Measurements from ENCODE around the gene PTPRN2.
"Not testable (repeated sequence)": the region's sequence is repeated elsewhere in the genome, so short reads cannot be mapped to it uniquely, and the experiment has no call there.

The PTPRN2 gene

DNA sequence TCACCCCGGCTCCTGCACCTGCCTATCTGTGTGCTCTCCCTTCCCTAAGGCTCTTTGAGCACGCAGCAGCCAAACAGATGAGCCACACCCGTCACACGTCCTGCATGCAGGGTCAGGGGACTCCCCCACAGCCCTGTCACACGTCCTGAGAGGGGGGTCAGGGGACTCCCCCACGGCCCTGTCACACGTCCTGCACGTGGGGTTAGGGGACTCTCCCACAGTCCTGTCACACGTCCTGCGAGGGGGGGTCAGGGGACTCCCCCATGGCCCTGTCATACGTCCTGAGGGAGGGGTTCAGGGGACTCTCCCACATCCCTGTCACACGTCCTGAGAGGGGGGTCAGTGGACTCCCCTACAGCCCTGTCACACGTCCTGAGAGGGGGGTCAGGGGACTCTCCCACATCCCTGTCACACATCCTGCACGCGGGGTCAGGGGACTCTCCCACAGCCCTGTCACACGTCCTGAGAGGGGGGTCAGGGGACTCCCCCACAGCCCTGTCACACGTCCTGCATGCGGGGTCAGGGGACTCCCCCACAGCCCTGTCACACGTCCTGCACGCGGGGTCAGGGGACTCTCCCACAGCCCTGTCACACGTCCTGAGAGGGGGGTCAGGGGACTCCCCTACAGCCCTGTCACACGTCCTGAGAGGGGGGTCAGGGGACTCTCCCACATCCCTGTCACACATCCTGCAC is 211.3 kb downstream of the PTPRN2 start:
- not testable (repeated sequence) for DNase-seq

DNA sequence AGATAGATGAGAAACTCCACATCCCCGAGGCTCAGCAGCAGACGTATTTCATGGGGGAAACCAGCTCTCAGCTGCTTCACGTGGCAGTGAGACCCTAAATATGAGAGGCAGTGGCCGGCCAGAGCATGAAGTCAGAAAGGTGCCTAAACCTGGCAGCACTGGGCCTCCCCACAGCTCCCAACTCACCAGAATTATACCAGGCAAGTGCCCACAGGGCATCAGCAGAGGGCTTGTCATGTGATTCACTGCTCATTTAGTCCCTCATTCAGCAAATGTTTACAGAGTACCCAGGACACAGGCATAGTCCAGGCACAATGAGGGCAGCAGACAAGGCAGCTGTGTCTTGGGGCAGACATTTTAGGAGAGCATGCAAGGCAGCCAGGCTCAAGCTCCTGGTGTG is 212.6 kb downstream of the PTPRN2 start:
- no peak for DNase-seq

GRCh38 chr7:158374586-158374985 is 213.0 kb downstream of the PTPRN2 start:
- DNase-seq = no peak

DNA sequence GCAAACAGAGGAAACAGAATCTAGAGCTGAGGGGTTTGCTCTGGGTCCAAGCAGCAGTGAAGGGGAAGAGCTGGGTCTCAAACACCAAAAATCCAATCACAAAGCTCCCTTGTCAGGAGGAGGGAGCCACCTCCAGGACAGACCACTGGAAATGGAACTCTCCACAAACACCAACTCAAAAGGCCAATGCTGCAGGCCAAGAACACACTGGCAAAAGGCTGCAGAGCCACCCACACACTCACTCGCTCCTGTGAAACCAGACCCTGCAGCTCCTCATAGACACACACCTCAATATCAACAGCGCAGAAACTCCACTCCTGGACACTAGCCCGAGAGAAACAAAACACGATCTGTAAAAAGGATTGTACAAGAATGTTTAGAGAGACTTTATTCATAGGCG is 213.5 kb downstream of the PTPRN2 start:
- DNase-seq = no peak

DNA sequence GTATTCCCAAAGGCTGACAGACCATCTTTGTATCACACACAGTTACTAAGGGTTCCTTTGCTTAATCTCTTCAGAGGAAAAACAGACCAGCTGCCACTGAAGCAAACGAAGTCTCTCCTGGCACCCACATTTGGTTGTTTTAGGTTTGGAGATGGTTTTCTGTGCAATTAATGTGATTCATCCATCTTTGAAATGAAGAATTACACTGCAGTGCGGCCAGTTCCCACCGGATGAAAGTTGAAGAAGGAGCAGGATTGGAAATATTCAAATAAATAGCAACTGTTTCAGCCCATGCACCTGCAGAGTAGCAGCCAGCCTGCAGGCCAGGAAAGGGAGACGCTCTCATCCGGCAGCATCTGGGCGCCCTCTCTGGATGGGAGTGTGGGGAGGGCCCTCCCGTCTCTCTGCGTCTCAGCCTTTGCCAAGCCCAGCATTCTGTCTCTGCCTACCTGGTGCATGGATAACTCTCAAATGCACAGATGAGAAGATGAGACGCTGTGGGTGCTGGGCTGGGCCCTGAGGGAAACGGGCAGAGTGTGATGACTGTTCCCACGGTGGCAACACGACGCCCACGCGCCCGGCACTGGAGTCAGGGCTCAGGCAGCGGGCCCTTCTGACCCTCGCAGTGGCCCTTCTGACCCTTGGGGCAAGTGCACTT is 214.0 kb downstream of the PTPRN2 start:
- DNase-seq = no peak

DNA sequence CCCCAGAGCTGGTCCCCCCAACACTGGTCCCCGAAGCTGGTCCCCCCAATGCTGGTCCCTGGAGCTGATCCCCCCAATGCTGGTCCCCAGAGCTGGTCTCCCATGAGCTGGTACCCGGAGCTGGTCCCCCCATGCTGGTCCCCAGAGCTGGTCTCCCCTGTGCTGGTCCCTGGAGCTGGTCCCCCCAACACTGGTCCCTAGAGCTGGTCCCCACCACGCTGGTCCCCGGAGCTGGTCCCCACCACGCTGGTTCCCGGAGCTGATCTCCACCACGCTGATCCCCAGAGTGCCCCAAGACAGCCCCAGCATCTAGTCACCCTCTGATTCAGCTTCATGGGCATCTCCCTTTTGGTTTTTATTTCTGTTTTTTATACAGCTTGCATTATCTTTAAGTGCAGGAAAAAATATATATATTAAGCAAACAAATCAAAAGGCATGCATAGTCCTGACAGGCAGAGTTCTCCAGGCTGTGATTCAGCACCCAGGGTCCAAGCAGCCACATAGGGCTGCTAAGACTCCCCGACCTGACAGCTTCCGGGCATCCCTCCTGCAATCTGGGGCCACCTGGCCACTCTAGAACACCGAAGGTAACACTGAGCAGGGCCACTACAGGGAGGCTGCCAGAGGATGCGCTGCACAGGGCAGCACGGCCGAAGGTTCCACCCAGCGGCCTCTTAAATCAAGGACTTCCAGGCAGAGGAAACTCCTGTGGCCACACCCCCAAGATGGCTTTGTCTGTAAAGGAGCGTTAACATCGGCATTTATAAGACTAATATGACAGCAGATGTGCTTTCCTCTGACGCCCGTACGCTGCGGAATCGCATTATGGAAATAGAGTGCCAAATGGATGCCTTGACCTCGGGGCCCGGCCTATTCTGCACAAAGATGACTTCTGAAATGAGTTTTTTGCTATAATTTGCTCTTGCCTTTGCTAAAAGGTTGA is 215.0 kb downstream of the PTPRN2 start:
- no peak for DNase-seq

DNA sequence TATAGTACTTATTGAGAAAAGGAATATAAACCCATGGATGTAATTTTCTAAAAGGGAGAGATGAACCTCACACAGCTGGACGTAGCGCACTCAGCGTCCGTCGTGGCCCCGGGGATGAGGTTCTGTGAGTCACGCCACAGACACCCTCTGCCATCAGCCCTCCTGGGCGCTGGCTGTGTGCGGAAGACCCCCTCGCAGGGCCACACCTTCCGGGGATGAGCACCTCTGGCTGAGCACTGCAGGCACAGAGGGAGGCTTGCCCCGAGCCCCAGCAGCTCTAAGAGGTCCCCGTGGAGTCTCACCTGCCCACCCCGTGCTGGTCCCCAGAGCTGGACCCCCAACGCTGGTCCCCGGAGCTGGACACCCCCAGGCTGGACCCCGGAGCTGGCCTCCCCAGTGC is 215.8 kb downstream of the PTPRN2 start:
- no peak for DNase-seq

DNA sequence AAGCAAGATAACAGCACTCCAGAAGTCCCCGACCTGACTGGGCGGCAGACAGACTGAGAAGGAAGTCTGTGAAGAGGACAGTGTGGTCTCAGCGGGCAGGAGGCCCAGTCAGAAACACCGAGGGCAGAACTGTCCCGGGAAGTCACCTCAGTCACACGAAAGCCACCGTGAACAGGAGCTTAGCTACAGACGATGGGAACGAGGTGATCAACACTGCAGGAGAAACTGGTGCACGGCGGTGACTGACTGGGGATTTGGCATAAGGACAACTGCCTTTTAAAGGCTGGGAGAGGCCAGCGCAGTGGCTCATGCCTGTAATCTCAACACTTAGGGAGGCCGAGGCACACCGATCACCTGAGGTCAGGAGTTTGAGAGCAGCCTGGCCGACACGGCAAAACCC is 217.8 kb downstream of the PTPRN2 start:
- no peak for DNase-seq

DNA sequence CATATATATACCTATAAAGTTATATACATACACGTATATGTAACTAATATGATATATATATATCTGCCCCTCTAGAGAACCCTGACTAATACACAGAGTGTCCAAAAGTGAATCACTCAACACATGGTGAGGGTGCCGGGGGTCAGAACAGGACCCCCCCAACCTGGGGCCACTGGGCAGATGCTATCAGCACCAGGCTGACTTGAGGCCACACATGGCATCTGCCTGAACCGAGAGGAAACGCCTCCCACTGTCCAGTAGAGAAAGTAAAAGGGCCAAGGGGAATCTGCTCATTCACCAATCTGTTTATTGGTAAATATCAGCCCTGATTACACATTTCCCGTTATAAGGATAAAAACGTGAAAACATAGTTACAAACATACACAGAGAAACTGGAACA is 218.3 kb downstream of the PTPRN2 start:
- no peak for DNase-seq

GRCh38 chr7:158368449-158368848 is 219.2 kb downstream of the PTPRN2 start:
- no peak for DNase-seq

- no peak for DNase-seq
Observed at GRCh38 chr7:158367634-158367982, 220.0 kb downstream of the PTPRN2 start.

DNA sequence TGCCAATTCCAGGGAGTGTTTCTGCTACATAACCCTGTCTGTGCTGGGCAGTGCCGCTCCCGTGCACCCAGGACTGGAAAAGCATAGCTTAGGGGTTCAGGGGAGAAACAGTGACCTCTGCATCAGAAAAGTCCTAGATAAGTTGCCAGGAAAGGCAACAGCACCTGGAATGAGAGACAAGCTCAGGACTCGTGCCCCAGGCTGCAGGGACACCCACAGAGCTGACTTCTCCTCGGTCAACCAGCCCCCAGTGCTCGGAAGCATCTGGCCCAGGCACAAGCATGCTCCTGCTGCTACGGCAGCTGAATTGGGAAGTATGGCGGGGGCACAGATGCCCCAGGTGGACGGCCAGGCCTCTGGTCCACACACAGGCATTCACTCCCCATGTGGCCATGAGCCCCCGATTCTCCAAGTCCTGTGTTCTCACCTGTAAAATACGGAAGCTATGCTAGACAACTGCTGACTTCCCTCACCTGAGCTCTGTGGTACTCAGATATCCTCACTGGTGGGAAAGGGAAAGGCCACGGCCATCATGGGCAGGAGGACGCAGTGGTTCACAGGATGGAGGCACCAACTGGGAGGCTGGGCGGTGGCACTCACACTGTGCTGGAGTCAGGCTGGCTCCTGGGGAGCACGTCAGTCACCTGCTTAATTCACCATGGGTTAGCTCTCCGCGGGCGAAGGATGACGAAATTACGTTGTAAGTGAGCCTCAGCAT is 220.5 kb downstream of the PTPRN2 start:
- no peak for DNase-seq

DNA sequence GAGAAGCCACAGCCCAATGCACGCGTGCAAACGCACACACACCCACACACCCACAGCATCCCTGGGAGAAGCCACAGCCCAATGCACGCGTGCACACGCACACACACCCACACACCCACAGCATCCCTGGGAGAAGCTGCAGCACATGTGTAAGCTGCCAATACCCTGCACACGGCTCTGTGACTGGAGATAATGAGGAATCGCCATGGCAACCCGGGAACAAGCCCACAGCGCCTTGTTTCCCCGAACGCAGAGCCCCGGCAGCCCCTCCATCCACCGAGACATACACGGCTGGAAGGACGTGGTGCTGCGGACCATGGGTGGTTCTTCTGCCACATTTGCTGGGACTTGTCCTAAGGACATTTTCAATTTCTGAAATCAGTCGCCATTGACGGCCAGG is 221.3 kb downstream of the PTPRN2 start:
- DNase-seq = no peak

DNA sequence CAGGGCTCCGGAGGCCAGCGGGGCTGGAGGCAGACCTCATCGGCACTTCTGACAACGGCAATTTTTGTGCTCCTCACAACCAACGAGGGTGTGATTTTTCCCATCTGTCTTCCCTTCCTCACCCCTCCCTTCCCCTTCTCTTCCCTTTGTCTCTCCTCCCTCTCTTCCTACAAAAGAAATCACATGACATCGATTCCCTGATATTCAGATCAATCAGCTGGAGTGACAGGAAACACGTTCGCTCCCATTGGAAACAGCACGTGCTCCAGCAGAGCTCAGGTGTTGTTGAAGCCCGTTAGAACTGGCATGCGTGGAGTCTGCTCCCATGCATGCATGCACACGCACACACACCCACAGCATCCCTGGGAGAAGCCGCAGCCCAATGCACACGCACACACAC is 222.4 kb downstream of the PTPRN2 start:
- no peak for DNase-seq

DNA sequence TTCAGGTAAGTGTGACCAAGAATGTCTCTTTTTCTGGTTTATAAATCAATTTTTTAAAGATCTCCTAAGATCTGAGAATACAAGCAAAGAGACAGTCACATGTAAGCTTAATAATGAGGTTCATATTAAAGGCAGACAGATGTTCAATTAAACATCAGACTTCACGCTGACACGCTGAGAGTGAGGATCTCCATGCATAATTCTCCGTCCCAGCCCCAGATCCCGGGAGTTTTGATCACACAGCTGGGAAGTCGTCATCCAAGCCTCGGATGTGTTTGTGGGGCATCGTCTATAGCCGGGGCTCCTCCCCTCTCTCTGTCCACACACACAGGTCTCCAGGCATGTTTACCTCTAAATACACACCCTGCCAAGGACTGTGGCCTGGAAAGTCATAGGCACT is 223.2 kb downstream of the PTPRN2 start:
- DNase-seq = no peak

- no peak for DNase-seq
Observed at GRCh38 chr7:158362912-158363905, 224.4 kb downstream of the PTPRN2 start.

DNA sequence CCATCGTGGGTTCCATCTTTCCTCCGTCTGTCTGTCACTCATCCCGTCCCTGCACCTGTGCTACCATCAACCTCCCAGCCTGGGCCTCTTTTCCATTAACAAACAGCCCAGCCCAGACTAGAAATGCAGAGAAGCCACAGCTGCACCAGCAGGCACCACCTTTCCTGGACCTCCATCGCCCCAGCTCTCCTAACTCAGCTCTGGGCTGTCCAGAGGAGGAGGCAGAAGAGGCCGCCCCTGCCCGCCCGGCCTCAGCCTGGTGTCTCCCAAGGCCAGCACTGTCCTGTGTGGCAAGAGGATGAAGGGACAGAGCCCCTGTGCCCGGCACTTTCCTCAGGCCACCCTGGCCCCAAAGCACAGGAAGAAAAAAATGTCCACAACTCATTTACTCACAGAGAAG is 225.6 kb downstream of the PTPRN2 start:
- no peak for DNase-seq

DNA sequence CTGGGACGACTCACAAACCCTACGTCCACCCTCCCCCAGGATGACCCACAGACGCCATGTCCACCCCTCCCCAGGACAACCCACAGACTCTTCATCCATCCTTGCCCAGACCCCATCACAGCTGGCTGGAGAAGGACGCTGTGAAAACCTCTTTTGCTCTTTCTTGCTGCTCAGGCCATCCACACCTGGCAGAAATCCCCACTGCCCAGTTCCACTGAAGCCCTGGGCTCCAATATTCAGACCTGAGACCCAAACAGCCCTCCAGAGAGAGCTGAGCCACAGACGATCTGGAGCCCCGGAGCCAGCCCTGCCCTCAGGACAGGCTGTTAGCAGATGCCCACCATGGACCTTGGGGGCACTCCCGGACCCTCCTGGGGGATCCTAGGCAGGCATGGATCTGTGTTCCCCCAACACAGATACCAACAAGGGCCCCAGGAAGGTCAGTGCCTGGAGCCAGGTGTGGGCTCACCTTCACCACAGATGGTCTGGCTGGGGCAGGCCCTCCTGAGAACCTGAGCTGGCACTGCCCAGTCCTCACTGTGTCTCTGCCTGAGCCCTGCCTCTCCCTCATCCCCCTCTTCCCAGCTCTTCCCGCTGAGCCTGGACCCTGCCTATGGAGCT is 226.2 kb downstream of the PTPRN2 start:
- DNase-seq = no peak

DNA sequence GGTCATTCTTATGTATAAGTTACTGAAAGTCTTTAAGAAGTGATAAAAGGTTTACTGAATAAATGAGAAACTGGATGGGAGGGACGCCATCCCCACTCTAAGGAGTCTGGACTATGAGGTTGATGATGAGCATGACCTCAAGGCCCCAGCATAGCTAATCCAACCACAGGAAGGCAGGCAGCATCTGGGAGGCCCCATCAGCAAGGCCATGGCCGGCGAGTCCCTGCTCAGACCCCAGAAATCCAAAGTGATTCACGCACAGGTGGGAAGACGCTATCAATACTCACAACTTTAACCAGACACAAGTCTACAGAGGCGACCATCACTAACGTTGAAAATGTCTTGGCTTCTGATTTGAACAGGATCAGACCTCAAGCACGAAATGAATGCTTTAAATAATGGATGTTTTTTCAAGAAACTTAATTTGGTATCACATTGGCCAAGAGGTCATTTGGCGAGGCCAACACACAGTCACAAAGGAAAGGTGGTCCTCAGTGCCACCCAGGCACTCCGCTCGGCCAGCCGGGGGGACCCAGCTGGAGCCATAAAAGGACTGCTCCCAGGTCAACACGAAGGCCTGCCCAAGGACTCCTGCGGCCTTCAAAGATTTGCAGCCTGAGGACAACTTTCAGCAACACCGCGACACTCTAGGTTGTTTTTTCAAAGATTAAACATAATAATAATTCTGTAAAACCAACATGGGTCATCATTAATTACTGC is 228.5 kb downstream of the PTPRN2 start:
- no peak for DNase-seq

DNA sequence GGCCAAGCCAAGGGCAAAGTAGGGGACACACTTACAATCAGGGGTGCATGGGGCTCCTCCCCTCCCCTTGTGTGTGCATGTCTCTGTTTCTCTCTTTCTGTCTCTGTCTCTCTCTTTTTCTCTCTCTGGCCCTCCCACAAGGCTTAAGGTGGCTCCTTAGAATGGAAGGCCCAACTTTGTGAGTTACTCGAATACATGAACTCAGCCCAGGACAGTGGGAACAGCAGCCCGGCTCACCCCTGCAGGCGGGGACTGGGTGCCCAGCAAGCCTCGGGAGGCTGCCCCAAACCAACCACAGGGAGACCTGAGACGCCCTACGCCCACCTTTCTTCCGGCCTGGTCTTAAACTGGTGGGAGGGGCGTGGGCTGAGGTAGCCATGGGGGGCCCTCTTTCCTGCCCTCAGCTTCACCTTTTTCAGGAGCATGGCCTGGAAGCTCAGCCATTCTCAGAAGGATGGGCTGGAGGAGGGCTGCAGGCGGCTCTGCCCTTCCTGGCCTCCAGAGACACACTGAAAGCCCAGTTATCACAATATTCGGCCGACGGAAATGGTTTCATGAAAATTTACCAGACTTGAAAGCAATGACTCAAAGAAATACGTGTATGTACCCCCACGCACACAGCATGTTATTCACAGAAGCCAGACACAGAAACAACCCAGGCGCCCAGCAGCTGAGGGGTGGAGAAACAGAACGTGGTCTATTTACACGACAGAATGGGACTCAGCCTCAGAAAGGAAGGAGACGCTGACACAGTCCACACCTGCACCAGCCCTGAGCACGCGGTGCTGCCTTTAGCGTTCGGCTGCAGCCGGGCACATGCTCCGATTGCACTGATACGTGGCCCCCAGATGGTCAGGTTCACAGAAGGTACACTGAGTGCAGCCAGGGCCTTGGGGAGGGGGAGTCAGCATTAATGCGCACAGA is 229.5 kb downstream of the PTPRN2 start:
- DNase-seq = no peak

Data from NCI-H2171 (cell line).